ENCODE measurements around the gene DAPP1.
"Not testable (repeated sequence)": the region's sequence is repeated elsewhere in the genome, so short reads cannot be mapped to it uniquely, and the experiment has no call there.

DAPP1 gene

DNA sequence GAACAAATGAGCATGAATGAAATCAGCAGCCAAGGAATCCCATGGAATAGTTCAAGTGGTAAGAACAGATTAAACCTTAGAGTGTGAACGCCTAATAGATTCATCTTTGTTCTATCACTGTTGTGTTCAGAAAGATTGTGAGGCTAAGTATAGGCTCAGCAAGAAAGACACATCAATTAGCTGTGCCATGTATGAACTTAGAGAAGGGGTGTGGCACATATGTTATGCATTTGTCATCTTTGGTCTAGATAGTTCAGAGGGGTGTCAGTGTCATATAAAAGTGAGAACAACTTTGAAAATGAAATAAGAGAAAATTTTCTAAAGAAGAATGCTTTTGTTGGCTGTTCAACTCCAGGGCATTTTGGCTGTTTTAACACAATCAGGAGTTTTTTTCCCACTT lies 9.4 kb downstream of the DAPP1 start:
- Histone ChIP-seq H3K9me3 (replicated peaks; ENCODE audit: low read length) (no peaks in the 10 kb centered on the region), H3K4me3 (ENCODE audit: low read length) (no peak overlapping the region), H3K4me1 (ENCODE audit: control insufficient read depth, insufficient read depth, low read length) (no peaks in the 10 kb centered on the region), H3K4me2 (ENCODE audit: low read length) (no peak overlapping the region), H3K9ac (ENCODE audit: low read depth, low read length) (no peak overlapping the region), H3K27me3 (ENCODE audit: control insufficient read depth, insufficient read depth, low read length) (peaks cover 9% of the 10 kb centered on the region), H3K36me3 (ENCODE audit: insufficient read depth, low read length) (no peaks in the 10 kb centered on the region)

DNA sequence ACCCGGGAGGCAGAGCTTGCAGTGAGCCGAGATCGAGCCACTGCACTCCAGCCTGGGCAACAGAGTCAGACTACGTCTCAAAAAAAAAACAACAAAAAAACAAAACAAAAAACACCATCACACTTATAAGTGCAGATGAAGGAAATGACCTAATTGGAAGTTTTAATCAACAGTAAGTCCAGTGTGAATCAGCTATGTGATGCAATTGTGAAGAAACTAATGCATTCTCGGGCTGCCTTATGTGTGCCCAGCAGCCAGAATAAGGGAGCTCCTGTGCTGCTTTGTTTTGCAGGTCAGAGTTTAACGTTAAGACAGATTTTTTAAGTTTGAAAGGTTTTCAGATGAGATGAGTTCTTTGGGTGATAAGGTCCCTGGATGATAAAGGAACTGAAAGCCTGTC lies 10.8 kb downstream of the DAPP1 start:
- H3K27me3 ChIP-seq (ENCODE audit: control insufficient read depth, insufficient read depth, low read length) = peaks cover 5% of the 10 kb centered on the region
- H3K9me3 ChIP-seq (replicated peaks; ENCODE audit: low read length) = no peaks in the 10 kb centered on the region
- no peak overlapping the region for H3K4me2 ChIP-seq (ENCODE audit: low read length)
- no peaks in the 10 kb centered on the region for H3K4me1 ChIP-seq (ENCODE audit: control insufficient read depth, insufficient read depth, low read length)
- no peaks in the 10 kb centered on the region for H3K36me3 ChIP-seq (ENCODE audit: insufficient read depth, low read length)
- H3K9ac ChIP-seq (ENCODE audit: low read depth, low read length) = no peak overlapping the region
- H3K4me3 ChIP-seq (ENCODE audit: low read length) = no peak overlapping the region

DNA sequence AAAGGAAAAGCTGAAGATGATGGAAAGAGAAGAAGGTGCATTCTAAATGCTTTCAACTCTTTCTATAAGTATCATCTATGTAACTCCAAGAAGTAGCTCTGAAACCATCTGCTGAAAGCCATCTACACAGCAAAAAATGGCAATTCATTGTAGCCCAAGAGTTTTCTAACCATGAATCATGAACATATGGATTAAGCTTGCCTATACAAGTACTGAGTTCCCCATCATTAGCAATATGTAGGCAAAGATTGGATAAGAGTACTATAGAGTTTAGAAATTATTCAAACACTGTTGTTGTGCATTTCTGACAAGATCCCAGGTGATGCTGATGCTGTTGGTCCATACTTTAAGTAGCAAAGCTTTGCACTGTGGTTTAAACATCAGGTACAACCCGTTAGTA lies 11.2 kb downstream of the DAPP1 start:
- H3K36me3 ChIP-seq (ENCODE audit: insufficient read depth, low read length) = no peaks in the 10 kb centered on the region
- H3K9me3 ChIP-seq (replicated peaks; ENCODE audit: low read length) = no peaks in the 10 kb centered on the region
- H3K4me3 ChIP-seq (ENCODE audit: low read length) = no peak overlapping the region
- H3K27me3 ChIP-seq (ENCODE audit: control insufficient read depth, insufficient read depth, low read length) = peaks cover 5% of the 10 kb centered on the region
- H3K4me2 ChIP-seq (ENCODE audit: low read length) = no peak overlapping the region
- no peaks in the 10 kb centered on the region for H3K4me1 ChIP-seq (ENCODE audit: control insufficient read depth, insufficient read depth, low read length)
- no peak overlapping the region for H3K9ac ChIP-seq (ENCODE audit: low read depth, low read length)

DNA sequence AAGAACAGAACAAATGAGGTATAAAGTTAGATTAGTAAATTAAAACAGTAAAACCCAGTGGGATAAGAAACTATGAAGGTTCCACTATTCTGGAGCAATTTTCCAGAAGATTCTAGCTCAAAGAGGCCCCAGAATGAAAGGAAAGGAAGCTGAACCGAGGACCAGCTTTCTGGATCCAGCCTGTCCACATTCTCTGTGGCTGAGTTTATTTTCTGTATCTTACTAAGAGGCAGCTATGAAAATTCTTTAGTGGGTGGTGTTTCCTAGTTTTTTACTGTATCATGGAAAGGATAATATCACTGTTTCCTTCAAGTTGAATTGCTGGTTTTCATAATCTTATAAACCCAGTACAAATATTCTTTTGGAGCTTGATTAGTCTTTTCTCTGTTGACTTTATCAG lies 11.8 kb downstream of the DAPP1 start:
- Histone ChIP-seq H3K4me2 (ENCODE audit: low read length) (no peak overlapping the region), H3K27me3 (ENCODE audit: control insufficient read depth, insufficient read depth, low read length) (peaks cover 5% of the 10 kb centered on the region), H3K36me3 (ENCODE audit: insufficient read depth, low read length) (no peaks in the 10 kb centered on the region), H3K4me1 (ENCODE audit: control insufficient read depth, insufficient read depth, low read length) (no peaks in the 10 kb centered on the region), H3K4me3 (ENCODE audit: low read length) (no peak overlapping the region), H3K9me3 (replicated peaks; ENCODE audit: low read length) (no peaks in the 10 kb centered on the region), H3K9ac (ENCODE audit: low read depth, low read length) (no peak overlapping the region)

DNA sequence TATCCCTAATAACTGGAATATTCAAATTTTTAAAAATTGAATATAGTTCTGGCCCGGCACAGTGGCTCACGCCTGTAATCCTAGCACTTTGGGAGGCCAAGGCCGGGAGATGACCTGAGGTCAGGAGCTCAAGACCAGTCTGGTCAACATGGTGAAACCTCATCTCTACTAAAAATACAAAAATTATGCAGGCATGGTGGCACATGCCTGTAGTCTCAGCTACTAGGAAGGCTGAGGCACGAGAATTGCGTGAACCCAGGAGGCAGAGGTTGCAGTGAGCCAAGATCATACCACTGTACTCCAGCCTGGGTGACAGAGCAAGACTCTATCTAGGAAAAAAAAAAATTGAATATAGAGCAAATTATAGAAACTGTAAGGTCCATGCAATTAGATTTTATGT lies 13.4 kb downstream of the DAPP1 start:
- H3K4me3 ChIP-seq (ENCODE audit: low read length); H3K27me3 ChIP-seq (ENCODE audit: control insufficient read depth, insufficient read depth, low read length); H3K4me2 ChIP-seq (ENCODE audit: low read length); H3K9me3 ChIP-seq (replicated peaks; ENCODE audit: low read length); H3K4me1 ChIP-seq (ENCODE audit: control insufficient read depth, insufficient read depth, low read length); H3K36me3 ChIP-seq (ENCODE audit: insufficient read depth, low read length); H3K9ac ChIP-seq (ENCODE audit: low read depth, low read length): not testable (repeated sequence)

DNA sequence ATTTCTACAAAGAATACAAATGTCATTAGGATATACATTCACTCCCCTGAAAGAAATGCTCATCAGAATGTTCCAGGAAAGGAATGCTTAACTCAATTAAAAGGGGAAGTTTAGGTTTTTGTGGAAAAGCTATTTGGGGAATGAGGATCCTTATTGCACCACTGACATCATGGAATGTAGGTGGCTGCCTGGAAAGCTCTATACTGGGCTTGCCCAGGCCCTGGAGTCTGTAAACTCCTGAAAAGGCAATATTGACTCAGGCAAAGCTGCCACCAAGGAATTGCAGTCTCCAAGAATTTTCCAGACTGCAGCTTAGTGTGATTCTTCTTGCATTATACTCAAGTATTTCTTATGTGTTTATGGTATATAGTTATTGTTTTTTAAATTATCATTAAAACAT lies 15.7 kb downstream of the DAPP1 start:
- H3K4me1 ChIP-seq (ENCODE audit: control insufficient read depth, insufficient read depth, low read length) = no peaks in the 10 kb centered on the region
- H3K27me3 ChIP-seq (ENCODE audit: control insufficient read depth, insufficient read depth, low read length) = peaks cover 10% of the 10 kb centered on the region
- H3K9me3 ChIP-seq (replicated peaks; ENCODE audit: low read length) = no peaks in the 10 kb centered on the region
- no peaks in the 10 kb centered on the region for H3K36me3 ChIP-seq (ENCODE audit: insufficient read depth, low read length)
- no peak overlapping the region for H3K4me2 ChIP-seq (ENCODE audit: low read length)
- H3K9ac ChIP-seq (ENCODE audit: low read depth, low read length) = no peak overlapping the region
- H3K4me3 ChIP-seq (ENCODE audit: low read length) = no peak overlapping the region

DNA sequence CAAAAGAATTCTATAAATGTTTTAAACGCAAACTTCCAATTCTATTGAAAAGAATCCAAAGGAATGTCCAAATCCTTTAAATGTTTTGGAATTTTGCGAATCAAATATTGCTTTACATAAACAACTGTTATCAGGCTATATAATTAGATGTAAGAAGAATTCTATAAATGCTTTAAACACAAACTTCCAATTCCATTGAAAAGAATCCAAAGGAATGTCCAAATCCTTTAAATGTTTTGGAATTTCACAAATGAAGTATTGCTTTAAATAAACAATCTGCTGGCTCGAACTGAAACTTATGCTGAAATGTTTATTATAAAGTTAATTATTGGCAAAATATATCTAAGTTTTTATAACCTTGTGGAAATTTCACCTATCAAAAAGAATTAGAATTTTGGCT lies 16.1 kb downstream of the DAPP1 start:
- Histone ChIP-seq H3K36me3 (ENCODE audit: insufficient read depth, low read length) (no peaks in the 10 kb centered on the region), H3K4me2 (ENCODE audit: low read length) (no peak overlapping the region)

DNA sequence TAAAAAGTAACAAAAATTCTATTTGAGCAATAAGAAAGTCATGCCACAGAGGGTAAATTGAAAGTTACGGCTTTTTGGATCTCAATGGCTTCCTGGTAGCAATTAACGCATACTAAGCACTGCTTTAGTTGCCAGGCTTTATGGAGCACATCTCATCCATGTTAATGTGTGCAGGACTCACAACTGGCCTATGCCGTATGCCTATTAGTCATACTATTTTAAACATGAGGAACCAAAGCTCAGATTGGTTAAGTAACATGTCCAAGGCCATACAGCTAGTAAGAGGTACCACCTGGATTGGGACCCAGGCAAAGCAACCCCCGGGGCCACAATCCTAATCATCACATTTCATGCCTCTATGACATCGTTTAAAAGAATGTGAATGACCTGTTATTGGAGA lies 17.1 kb downstream of the DAPP1 start:
- Histone ChIP-seq H3K9me3 (replicated peaks; ENCODE audit: low read length) (no peaks in the 10 kb centered on the region), H3K4me3 (ENCODE audit: low read length) (no peak overlapping the region)

More for the DNA sequence above, 16.1 kb downstream of the DAPP1 start:
- H3K9me3 ChIP-seq (replicated peaks; ENCODE audit: low read length) = no peaks in the 10 kb centered on the region
- peaks cover 8% of the 10 kb centered on the region for H3K27me3 ChIP-seq (ENCODE audit: control insufficient read depth, insufficient read depth, low read length)
- H3K9ac ChIP-seq (ENCODE audit: low read depth, low read length) = no peak overlapping the region
- no peak overlapping the region for H3K4me3 ChIP-seq (ENCODE audit: low read length)
- H3K4me1 ChIP-seq (ENCODE audit: control insufficient read depth, insufficient read depth, low read length) = no peaks in the 10 kb centered on the region

DNA sequence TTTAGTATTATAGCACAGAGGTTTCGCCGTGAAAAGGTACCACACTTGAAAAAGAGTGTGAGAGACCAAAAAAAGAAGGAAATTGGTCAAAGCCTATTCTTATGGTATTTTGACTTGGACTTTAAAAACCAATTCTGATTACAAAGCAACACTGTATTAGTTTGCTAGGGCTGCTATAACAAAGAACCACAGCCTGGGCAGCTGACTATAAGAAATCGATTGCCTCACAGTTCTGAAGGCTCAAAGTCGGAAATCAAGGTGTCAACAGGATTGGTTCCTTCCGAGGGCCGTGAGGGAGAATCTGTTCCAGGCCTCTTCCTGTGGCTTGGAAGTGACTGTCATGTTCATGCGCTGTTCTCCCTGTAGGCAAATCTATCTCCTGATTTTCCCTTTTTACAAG lies 17.9 kb downstream of the DAPP1 start:
- Histone ChIP-seq H3K27me3 (ENCODE audit: control insufficient read depth, insufficient read depth, low read length) (peaks cover 5% of the 10 kb centered on the region), H3K9ac (ENCODE audit: low read depth, low read length) (no peak overlapping the region), H3K36me3 (ENCODE audit: insufficient read depth, low read length) (no peaks in the 10 kb centered on the region), H3K4me1 (ENCODE audit: control insufficient read depth, insufficient read depth, low read length) (no peaks in the 10 kb centered on the region), H3K4me2 (ENCODE audit: low read length) (no peak overlapping the region), H3K9me3 (replicated peaks; ENCODE audit: low read length) (no peaks in the 10 kb centered on the region), H3K4me3 (ENCODE audit: low read length) (no peak overlapping the region)

More for the DNA sequence above, 17.1 kb downstream of the DAPP1 start:
- Histone ChIP-seq H3K9ac (ENCODE audit: low read depth, low read length) (no peak overlapping the region), H3K27me3 (ENCODE audit: control insufficient read depth, insufficient read depth, low read length) (peaks cover 5% of the 10 kb centered on the region), H3K4me2 (ENCODE audit: low read length) (no peak overlapping the region), H3K36me3 (ENCODE audit: insufficient read depth, low read length) (no peaks in the 10 kb centered on the region), H3K4me1 (ENCODE audit: control insufficient read depth, insufficient read depth, low read length) (no peaks in the 10 kb centered on the region)

DNA sequence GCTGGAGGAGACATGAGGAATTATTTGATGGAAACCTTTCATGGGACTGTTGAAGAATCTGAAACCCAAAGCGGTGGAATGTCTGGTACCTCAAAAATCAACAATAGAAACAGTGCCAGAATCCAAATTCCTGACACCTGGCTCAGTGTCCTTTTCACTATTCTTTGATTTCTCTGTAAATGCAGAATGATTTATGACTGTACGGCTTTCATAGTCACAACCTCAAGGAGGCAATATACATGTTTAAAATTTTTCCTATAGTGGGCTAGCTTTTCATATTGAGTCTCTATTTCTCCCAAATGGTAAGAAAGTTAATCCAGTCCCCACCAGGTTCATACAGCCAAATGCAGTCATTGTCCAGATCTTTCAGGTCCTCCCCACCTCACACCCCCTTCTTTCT lies 19.3 kb downstream of the DAPP1 start:
- Histone ChIP-seq H3K27me3 (ENCODE audit: control insufficient read depth, insufficient read depth, low read length) (peaks cover 5% of the 10 kb centered on the region), H3K9ac (ENCODE audit: low read depth, low read length) (no peak overlapping the region), H3K4me3 (ENCODE audit: low read length) (no peak overlapping the region), H3K9me3 (replicated peaks; ENCODE audit: low read length) (no peaks in the 10 kb centered on the region), H3K36me3 (ENCODE audit: insufficient read depth, low read length) (no peaks in the 10 kb centered on the region), H3K4me2 (ENCODE audit: low read length) (no peak overlapping the region), H3K4me1 (ENCODE audit: control insufficient read depth, insufficient read depth, low read length) (no peaks in the 10 kb centered on the region)

DNA sequence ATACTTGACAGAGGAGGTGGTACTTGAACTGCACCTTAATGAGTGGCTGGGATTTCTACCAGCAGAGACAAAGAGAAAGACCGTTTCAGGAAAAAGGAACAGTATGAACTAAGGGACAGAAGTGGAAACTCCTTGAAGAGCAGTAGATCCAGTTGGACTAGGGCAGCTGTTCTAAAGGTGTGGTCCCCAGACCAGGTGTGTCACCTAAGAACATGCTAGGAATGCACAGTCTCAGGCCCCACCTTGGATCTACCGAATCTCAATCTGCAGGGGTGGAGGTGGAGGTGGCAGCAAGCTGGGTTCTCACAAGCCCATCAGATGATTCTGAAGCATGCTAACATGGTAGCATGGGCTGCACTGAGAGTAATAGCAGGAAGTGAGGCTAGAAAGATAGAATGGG lies 22.3 kb downstream of the DAPP1 start:
- H3K36me3 ChIP-seq (ENCODE audit: insufficient read depth, low read length) = no peaks in the 10 kb centered on the region
- no peak overlapping the region for H3K4me2 ChIP-seq (ENCODE audit: low read length)
- H3K9me3 ChIP-seq (replicated peaks; ENCODE audit: low read length) = no peaks in the 10 kb centered on the region
- H3K4me1 ChIP-seq (ENCODE audit: control insufficient read depth, insufficient read depth, low read length) = no peaks in the 10 kb centered on the region
- H3K4me3 ChIP-seq (ENCODE audit: low read length) = no peak overlapping the region
- no peak overlapping the region for H3K9ac ChIP-seq (ENCODE audit: low read depth, low read length)
- H3K27me3 ChIP-seq (ENCODE audit: control insufficient read depth, insufficient read depth, low read length) = peaks cover 5% of the 10 kb centered on the region

DNA sequence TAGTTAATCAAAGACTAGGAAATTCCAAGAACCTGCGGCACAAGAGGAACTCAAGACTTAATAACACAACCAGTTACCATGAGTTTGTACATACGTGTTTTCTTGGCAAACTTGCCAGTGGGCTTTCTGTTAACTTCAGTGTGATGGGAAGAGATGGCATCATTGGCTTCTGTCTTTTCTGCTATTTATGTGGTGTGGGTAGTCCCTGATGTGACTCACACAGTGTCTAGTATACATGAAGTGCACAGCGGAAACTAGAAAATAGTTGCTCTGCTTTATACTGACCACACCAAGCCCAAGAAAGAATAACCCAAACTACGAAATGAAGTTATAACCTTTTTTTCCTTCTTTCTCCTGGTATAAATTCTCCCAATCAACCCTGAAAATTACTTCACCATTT lies 24.5 kb downstream of the DAPP1 start:
- Histone ChIP-seq H3K4me2 (ENCODE audit: low read length) (no peak overlapping the region), H3K9ac (ENCODE audit: low read depth, low read length) (no peak overlapping the region), H3K4me1 (ENCODE audit: control insufficient read depth, insufficient read depth, low read length) (no peaks in the 10 kb centered on the region), H3K27me3 (ENCODE audit: control insufficient read depth, insufficient read depth, low read length) (peaks cover 5% of the 10 kb centered on the region), H3K36me3 (ENCODE audit: insufficient read depth, low read length) (no peaks in the 10 kb centered on the region), H3K4me3 (ENCODE audit: low read length) (no peak overlapping the region), H3K9me3 (replicated peaks; ENCODE audit: low read length) (no peaks in the 10 kb centered on the region)

All from skeletal muscle satellite cell (primary cell).